ENCODE measurements around the gene CPLANE2.

The CPLANE2 gene

DNA sequence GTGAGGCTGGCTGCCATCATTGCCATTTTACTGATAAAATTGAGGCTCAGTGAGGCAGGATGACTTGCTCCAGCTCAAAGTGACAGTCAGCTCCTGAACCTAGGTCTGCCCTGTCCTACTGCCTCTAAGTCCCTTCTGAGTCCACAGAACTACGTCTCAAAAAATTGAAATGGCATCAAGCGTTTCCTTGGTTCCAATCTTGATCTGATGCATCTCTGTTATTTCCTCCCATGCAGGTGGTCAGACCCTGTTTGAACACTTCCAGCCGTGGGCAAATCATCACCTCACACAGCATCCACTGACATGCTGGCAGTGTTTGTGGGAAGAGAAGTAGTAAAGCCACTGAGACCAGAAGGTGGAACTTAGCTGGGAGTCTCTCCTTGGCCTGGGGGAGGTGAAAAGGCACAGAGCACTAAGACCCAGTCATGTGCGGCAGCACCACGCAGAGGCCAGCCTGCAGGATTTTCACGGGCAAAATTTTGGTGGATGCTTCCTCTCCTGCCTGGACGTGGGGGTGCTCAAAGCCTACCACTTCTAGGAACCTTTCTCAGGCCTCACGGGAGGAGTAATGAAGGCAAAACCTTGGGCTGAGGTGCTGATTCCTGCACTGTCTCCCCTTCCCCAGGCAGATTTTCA, 7.8 kb upstream of the CPLANE2 start:
- Histone ChIP-seq H3K4me1 (ENCODE audit: control insufficient read depth, insufficient read depth, low read length) (peaks cover 15% of the 10 kb centered on the region), H3K27ac (ENCODE audit: extremely low read depth, low read depth, low read length) (no peak overlapping the region), H3K36me3 (ENCODE audit: control insufficient read depth in 2 of 2, insufficient read depth in 1 of 2, low read length in 2 of 2) (peaks cover 0 to 13% of the 10 kb centered on the region in 2 experiments; a peak in 1 of 3 replicates), H3K9me3 (ENCODE audit: control insufficient read depth, insufficient read depth, low read depth, low read length) (no peaks in the 10 kb centered on the region), H3K4me3 (ENCODE audit: low read depth, low read length) (no peak overlapping the region)
- ChIA-PET POLR2A (no interaction called here), CTCF (interaction anchor here (0.5 to 5.5 kb wide), 23 partner anchors 10 to 658 kb away, joined by 3 to 91 read pairs (median 4); partner anchors contain the start of gene FBXO42)
- no peak for TF ChIP-seq ZNF223 (tag by site-specific recombination; IDR thresholded peaks at IDR 0.05)
- no peak for TF ChIP-seq KLF9 (tag by site-specific recombination; IDR thresholded peaks at IDR 0.05; ENCODE audit: low read depth)
- no peak for TF ChIP-seq ZNF214 (tag by site-specific recombination; IDR thresholded peaks at IDR 0.05; ENCODE audit: borderline replicate concordance)
- TF ChIP-seq ZNF274 (IDR thresholded peaks at IDR 0.05; ENCODE audit: low read length), result no peak
- TF ChIP-seq ZNF274 (tag by site-specific recombination; IDR thresholded peaks at IDR 0.05; ENCODE audit: borderline replicate concordance), result no peak
- no peak for TF ChIP-seq ZNF792 (tag by site-specific recombination; IDR thresholded peaks at IDR 0.05)
- no peak for TF ChIP-seq ZNF184 (tag by site-specific recombination; IDR thresholded peaks at IDR 0.05)
- TF ChIP-seq, protein P1, sequence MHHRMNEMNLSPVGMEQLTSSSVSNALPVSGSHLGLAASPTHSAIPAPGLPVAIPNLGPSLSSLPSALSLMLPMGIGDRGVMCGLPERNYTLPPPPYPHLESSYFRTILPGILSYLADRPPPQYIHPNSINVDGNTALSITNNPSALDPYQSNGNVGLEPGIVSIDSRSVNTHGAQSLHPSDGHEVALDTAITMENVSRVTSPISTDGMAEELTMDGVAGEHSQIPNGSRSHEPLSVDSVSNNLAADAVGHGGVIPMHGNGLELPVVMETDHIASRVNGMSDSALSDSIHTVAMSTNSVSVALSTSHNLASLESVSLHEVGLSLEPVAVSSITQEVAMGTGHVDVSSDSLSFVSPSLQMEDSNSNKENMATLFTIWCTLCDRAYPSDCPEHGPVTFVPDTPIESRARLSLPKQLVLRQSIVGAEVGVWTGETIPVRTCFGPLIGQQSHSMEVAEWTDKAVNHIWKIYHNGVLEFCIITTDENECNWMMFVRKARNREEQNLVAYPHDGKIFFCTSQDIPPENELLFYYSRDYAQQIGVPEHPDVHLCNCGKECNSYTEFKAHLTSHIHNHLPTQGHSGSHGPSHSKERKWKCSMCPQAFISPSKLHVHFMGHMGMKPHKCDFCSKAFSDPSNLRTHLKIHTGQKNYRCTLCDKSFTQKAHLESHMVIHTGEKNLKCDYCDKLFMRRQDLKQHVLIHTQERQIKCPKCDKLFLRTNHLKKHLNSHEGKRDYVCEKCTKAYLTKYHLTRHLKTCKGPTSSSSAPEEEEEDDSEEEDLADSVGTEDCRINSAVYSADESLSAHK (tag by site-specific recombination; IDR thresholded peaks at IDR 0.05), result no peak
- no peak for TF ChIP-seq ZNF610 (tag by site-specific recombination; IDR thresholded peaks at IDR 0.05; ENCODE audit: borderline replicate concordance)
- TF ChIP-seq, protein P2, sequence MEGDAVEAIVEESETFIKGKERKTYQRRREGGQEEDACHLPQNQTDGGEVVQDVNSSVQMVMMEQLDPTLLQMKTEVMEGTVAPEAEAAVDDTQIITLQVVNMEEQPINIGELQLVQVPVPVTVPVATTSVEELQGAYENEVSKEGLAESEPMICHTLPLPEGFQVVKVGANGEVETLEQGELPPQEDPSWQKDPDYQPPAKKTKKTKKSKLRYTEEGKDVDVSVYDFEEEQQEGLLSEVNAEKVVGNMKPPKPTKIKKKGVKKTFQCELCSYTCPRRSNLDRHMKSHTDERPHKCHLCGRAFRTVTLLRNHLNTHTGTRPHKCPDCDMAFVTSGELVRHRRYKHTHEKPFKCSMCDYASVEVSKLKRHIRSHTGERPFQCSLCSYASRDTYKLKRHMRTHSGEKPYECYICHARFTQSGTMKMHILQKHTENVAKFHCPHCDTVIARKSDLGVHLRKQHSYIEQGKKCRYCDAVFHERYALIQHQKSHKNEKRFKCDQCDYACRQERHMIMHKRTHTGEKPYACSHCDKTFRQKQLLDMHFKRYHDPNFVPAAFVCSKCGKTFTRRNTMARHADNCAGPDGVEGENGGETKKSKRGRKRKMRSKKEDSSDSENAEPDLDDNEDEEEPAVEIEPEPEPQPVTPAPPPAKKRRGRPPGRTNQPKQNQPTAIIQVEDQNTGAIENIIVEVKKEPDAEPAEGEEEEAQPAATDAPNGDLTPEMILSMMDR (tag by site-specific recombination; IDR thresholded peaks at IDR 0.05), result no peak
- TF ChIP-seq, protein P3, sequence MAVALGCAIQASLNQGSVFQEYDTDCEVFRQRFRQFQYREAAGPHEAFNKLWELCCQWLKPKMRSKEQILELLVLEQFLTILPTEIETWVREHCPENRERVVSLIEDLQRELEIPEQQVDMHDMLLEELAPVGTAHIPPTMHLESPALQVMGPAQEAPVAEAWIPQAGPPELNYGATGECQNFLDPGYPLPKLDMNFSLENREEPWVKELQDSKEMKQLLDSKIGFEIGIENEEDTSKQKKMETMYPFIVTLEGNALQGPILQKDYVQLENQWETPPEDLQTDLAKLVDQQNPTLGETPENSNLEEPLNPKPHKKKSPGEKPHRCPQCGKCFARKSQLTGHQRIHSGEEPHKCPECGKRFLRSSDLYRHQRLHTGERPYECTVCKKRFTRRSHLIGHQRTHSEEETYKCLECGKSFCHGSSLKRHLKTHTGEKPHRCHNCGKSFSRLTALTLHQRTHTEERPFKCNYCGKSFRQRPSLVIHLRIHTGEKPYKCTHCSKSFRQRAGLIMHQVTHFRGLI (tag by site-specific recombination; IDR thresholded peaks at IDR 0.05), result no peak
- TF ChIP-seq ZNF10 (tag by site-specific recombination; IDR thresholded peaks at IDR 0.05), result no peak
- TF ChIP-seq GLI4 (tag by site-specific recombination; IDR thresholded peaks at IDR 0.05), result no peak
- TF ChIP-seq ZNF585B (tag by site-specific recombination; IDR thresholded peaks at IDR 0.05), result no peak
- no peak for TF ChIP-seq ZBTB8A (tag by site-specific recombination; IDR thresholded peaks at IDR 0.05)
- TF ChIP-seq ZNF843 (tag by site-specific recombination; IDR thresholded peaks at IDR 0.05), result no peak
- TF ChIP-seq ZNF266 (tag by site-specific recombination; IDR thresholded peaks at IDR 0.05; ENCODE audit: low read depth), result no peak
- no peak for TF ChIP-seq ZNF830 (tag by site-specific recombination; IDR thresholded peaks at IDR 0.05; ENCODE audit: low read depth)
- TF ChIP-seq ZNF514 (tag by site-specific recombination; IDR thresholded peaks at IDR 0.05), result no peak
- no peak for TF ChIP-seq ZNF473 (tag by site-specific recombination; IDR thresholded peaks at IDR 0.05)
